Neural crest cell (in vitro differentiated cells): ENCODE data around the gene AGK. TPM values are rescaled to one million over a fixed set of nuclear protein-coding genes. Genes with fewer than 3 reads are reported as not detected.

Experiments
- DNase-seq: peaks from one replicate; pipeline ENCODE4 v3.0.0; 2021; ENCODE audit warnings: low read depth, mixed read lengths, low spot score
- H3K27ac Mint-ChIP-seq: one replicate; pipeline ENCODE4 v1.8.0; 2021; ENCODE audit warnings: mild to moderate bottlenecking, mixed read lengths; ENCODE audit not compliant: unreplicated experiment
- H3K27me3 Mint-ChIP-seq: 2 replicates; pipeline ENCODE4 v1.8.0; 2021; ENCODE audit warnings: low read depth, mild to moderate bottlenecking, mixed read lengths
- H3K36me3 Mint-ChIP-seq: 2 replicates; pipeline ENCODE4 v1.8.0; 2021; ENCODE audit warnings: low read depth, mild to moderate bottlenecking, mixed read lengths
- H3K4me1 Mint-ChIP-seq: 2 replicates; pipeline ENCODE4 v1.8.0; 2021; ENCODE audit warnings: mixed read lengths
- H3K4me3 Mint-ChIP-seq: one replicate; pipeline ENCODE4 v1.8.0; 2021; ENCODE audit warnings: mild to moderate bottlenecking, mixed read lengths
- H3K9me3 Mint-ChIP-seq: 2 replicates; pipeline ENCODE4 v1.8.0; 2021; ENCODE audit warnings: mixed read lengths
- total RNA-seq: library from RNA; stranded (reverse); gene quantifications from 2 replicates; pipeline ENCODE4 v1.2.1, GENCODE V29; 2021
- TF ChIP-seq, protein P1 (sequence below): fragments of 200-600 bp; sonication (generic); conservative IDR thresholded peaks from 2 replicates; pipeline ENCODE4 v1.5.0; 2021; ENCODE audit warnings: antibody characterized with exemption, mild to moderate bottlenecking

The AGK gene
- total RNA-seq, 1 donor from 2014 or later, result 35.7 TPM

DNA sequence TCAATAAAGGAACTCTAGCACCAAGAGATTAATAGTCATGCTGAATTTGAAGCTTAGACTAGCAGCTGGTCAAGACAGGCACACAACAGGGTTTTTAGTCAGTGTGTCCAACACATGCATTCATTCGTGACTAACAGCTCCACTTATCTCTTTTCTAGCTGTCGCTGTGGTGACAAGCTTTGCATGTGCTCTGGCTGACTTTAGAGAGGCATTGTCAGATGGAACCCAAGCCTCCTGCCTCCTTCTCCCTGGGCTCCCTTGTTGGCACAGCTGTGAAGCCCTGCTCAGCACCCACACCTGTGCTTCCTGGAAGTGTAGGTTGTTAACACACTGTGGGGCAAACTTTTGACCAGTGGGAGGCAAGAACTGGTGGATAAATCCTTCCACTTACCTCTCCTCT lies 9.8 kb upstream of the AGK start:
- no peak overlapping the region for H3K4me3 Mint-ChIP-seq
- H3K27me3 Mint-ChIP-seq, result peaks cover 4% of the 10 kb centered on the region
- no peaks in the 10 kb centered on the region for H3K4me1 Mint-ChIP-seq
- no peaks in the 10 kb centered on the region for H3K9me3 Mint-ChIP-seq
- TF ChIP-seq, protein P1, sequence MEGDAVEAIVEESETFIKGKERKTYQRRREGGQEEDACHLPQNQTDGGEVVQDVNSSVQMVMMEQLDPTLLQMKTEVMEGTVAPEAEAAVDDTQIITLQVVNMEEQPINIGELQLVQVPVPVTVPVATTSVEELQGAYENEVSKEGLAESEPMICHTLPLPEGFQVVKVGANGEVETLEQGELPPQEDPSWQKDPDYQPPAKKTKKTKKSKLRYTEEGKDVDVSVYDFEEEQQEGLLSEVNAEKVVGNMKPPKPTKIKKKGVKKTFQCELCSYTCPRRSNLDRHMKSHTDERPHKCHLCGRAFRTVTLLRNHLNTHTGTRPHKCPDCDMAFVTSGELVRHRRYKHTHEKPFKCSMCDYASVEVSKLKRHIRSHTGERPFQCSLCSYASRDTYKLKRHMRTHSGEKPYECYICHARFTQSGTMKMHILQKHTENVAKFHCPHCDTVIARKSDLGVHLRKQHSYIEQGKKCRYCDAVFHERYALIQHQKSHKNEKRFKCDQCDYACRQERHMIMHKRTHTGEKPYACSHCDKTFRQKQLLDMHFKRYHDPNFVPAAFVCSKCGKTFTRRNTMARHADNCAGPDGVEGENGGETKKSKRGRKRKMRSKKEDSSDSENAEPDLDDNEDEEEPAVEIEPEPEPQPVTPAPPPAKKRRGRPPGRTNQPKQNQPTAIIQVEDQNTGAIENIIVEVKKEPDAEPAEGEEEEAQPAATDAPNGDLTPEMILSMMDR, result no peak
- no peaks in the 10 kb centered on the region for H3K36me3 Mint-ChIP-seq
- DNase-seq, result no peak
- no peak overlapping the region for H3K27ac Mint-ChIP-seq

DNA sequence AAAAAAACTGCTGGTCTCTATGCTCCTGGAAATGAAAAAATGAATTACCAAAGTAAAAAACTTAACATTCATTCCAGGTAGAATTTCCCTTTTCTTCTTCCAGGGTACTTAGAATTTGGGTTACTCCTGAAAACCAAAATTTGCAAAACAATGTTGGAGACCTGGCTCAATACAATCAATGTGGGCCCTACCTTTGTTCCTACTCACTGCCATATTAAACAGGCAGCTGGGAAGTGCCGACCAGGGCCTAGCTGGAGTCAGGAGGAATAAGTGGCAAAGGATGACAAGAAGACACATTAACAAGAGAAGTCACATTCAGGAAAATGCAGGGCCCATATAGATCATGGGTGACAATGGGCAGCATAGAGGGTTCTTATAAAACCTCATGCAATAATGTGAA lies 6.4 kb upstream of the AGK start:
- H3K36me3 Mint-ChIP-seq, result no peaks in the 10 kb centered on the region
- TF ChIP-seq, protein P1, result no peak
- no peak for DNase-seq
- H3K4me1 Mint-ChIP-seq, result no peaks in the 10 kb centered on the region
- H3K4me3 Mint-ChIP-seq, result no peak overlapping the region
- no peak overlapping the region for H3K27ac Mint-ChIP-seq
- H3K9me3 Mint-ChIP-seq, result no peaks in the 10 kb centered on the region
- H3K27me3 Mint-ChIP-seq, result no peaks in the 10 kb centered on the region

DNA sequence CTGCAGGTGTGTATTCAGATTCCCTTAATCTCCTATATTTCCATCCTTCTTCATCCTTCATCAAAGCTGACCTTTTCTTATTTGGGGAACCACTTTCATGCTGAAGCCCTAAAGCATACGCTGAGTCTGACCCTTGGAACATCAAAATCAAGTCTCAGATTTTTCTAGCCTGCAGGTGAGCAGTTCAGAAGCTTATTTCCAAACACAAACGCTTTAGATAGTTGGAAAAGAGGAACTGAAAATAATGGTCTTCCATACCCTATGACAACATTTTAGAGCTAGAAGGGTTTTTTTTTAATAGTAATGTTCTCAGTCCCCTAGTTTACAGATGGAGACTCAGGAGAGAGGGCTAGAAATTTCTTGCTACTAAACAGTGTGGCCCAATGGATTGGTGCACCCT lies 1.6 kb upstream of the AGK start:
- Mint-ChIP-seq H3K27me3 (no peaks in the 10 kb centered on the region), H3K27ac (no peak overlapping the region), H3K36me3 (no peaks in the 10 kb centered on the region), H3K4me3 (peak overlapping the region; percentile 82), H3K9me3 (no peaks in the 10 kb centered on the region), H3K4me1 (peaks cover 21% of the 10 kb centered on the region)
- TF ChIP-seq, protein P1, result no peak
- no peak for DNase-seq

DNA sequence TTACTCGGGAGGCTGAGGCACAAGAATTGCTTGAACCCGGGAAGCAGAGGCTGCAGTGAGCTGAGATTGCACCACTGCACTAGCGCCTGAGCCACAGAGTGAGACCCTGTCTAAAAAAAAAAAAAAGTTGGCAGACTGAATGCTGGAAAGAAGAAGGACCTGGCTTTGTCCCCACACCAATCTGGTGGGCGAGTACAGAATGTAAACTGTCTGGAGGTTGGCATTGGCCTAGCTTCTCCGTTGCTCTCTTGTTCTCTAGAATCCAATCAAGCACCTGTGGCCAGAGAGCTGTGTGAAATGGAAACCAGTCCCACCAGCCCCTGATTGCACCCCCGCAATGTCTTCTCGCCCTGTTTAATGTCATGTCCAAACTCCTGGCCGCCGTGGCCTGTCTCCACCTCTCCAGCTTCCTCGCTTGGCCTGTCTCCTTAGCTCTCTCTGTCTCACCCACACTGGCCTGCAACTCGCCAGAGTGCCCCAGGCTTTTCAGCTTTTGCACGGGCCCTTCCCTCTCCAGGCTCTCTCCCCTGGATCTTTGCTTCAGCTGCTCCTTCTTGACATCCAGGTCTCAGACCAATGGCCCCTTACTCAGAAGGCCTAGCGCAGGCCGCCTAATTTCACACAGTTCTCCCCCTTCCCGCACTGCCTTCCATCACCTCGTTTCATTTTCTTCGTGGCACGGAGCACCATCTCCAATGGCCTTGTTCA lies 670 bp upstream of the AGK start:
- Mint-ChIP-seq H3K27ac (peak overlapping the region; percentile 6), H3K9me3 (no peaks in the 10 kb centered on the region), H3K4me1 (peaks cover 21% of the 10 kb centered on the region), H3K36me3 (no peaks in the 10 kb centered on the region), H3K27me3 (no peaks in the 10 kb centered on the region), H3K4me3 (peak overlapping the region; percentile 82)
- TF ChIP-seq, protein P1, result no peak
- DNase-seq, result peak; percentile 13

DNA sequence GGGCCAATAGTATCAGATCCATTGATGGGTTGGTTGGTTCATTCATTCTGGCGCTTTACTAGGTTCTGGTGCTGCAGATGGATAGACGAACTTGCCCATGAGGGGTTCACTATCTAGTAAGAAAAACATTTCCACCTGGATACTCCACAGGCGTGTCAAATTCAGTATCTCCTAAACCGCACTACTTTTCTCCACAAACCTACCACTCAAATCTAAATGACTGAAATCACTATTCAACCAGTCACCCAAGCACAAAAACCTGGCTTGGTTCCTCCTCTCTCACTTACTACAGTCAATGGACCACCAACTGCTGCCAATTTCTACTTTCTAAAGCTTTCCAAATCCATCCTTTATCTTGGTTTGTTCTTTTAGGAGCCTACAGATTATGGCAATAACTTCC lies 572 bp downstream of the AGK start:
- no peaks in the 10 kb centered on the region for H3K27me3 Mint-ChIP-seq

More for the DNA sequence above, 572 bp downstream of the AGK start:
- peak overlapping the region; percentile 82 for H3K4me3 Mint-ChIP-seq
- peaks cover 5% of the 10 kb centered on the region for H3K36me3 Mint-ChIP-seq
- H3K4me1 Mint-ChIP-seq, result peaks cover 21% of the 10 kb centered on the region
- H3K9me3 Mint-ChIP-seq, result no peaks in the 10 kb centered on the region
- TF ChIP-seq, protein P1, result no peak
- H3K27ac Mint-ChIP-seq, result peak overlapping the region; percentile 63
- DNase-seq, result no peak
